Testis (tissue), 3 donors: ENCODE data around the gene IRF9. TPM values are rescaled to one million over a fixed set of nuclear protein-coding genes. Genes with fewer than 3 reads are reported as not detected.
A peak's percentile ranks its signal among the peaks of the same experiment; 100 is the strongest.

ENCODE experiments used
- DNase-seq: peaks from one replicate; pipeline ENCODE4 v3.0.0-alpha.2; 2019
- H3K27ac ChIP-seq, 2 donors: fragments of 200-600 bp; sonication (generic); one replicate each; pipeline ENCODE4 v1.5.1; 2019
- H3K27me3 ChIP-seq: fragments of 200-600 bp; sonication (generic); one replicate; pipeline ENCODE4 v1.5.1; 2019
- H3K36me3 ChIP-seq: fragments of 200-600 bp; sonication (generic); one replicate; pipeline ENCODE4 v1.5.1; 2017; ENCODE audit warnings: low read depth; ENCODE audit errors: missing control alignments
- H3K4me1 ChIP-seq: fragments of 200-600 bp; sonication (generic); one replicate; pipeline ENCODE4 v1.5.1; 2019
- H3K4me3 ChIP-seq, 2 donors: fragments of 200-600 bp; sonication (generic); one replicate each; pipeline ENCODE4 v1.5.1; 2017 to 2019
- H3K9me3 ChIP-seq: fragments of 200-600 bp; sonication (generic); one replicate; pipeline ENCODE4 v1.5.1; 2017
- CTCF ChIP-seq, 3 experiments: fragments of 450-650 bp in 2 of 3; fragments of 200-600 bp in 1 of 3; sonication (generic) in 1 of 3; IDR thresholded peaks; one replicate each; pipeline ENCODE4 v1.5.1; 2016 to 2019; ENCODE audit warnings: antibody characterized with exemption in 3 of 3, mild to moderate bottlenecking in 2 of 3, moderate library complexity in 1 of 3
- POLR2A ChIP-seq: fragments of 450-650 bp; IDR thresholded peaks from one replicate; pipeline ENCODE4 v1.6.1; 2017; ENCODE audit warnings: antibody characterized with exemption, mild to moderate bottlenecking, moderate library complexity
- WGBS, 2 donors: methylation state at CpG; one replicate each; pipeline ENCODE4 v1.1.5; 2018; 5-methylcytosine and 5-hydroxymethylcytosine counted together
- intact Hi-C: fragments of 100-400 bp; cut with DNase I; formaldehyde crosslinking; loops from one replicate; pipeline ENCODE4 v1.15.1; 2023; ENCODE audit warnings: low total_unique reads
- polyA plus RNA-seq: library from polyadenylated mRNA; stranded (reverse); fragments of 350-450 nt; fragmentation: Illumina TruSeq; extraction: RNeasy Lipid Tissue Mini Kit (QIAGEN cat#74804); gene quantifications from one replicate; pipeline ENCODE4 v1.2.3, GENCODE V29; 2014; ENCODE audit warnings: low read depth, low replicate concordance; ENCODE audit not compliant: insufficient read depth
- total RNA-seq, 2 donors: library from RNA; depleted of rRNA; stranded (reverse); fragments of >200 nt; gene quantifications; one replicate each; pipeline ENCODE4 v1.2.3, GENCODE V29; 2016

Gene IRF9
- total and polyA plus RNA-seq, 3 donors from 2014 or later: 45.7 to 74.8 (median 56.2) TPM

GRCh38 chr14:24115422-24116127 is 45.5 kb upstream of the IRF9 start:
- H3K9me3 ChIP-seq: no peaks in the 10 kb centered on the region
- H3K27ac ChIP-seq: peak overlapping the region; percentile 99 to 100
- H3K4me1 ChIP-seq: peaks cover 9% of the 10 kb centered on the region
- peak overlapping the region; percentile 68 to 76 for H3K4me3 ChIP-seq
- H3K27me3 ChIP-seq: no peaks in the 10 kb centered on the region
- WGBS, 2 donors: 3 to 4% methylated on average over 5 to 14 of the region's 14 CpGs
- no peak for DNase-seq
- no peaks in the 10 kb centered on the region for H3K36me3 ChIP-seq
- TF ChIP-seq POLR2A: no peak
- TF ChIP-seq CTCF (IDR thresholded peaks at IDR 0.05): no peak
- intact Hi-C loops: no loop called here

GRCh38 chr14:24116128-24116814 is 44.8 kb upstream of the IRF9 start:
- intact Hi-C loops: no loop called here
- no peaks in the 10 kb centered on the region for H3K9me3 ChIP-seq
- WGBS, 2 donors: 75 to 92% methylated on average over 6 of the region's 6 CpGs
- TF ChIP-seq POLR2A (no peak), CTCF (IDR thresholded peaks at IDR 0.05) (no peak)
- peak overlapping the region in 1 of 2 donors; percentile 68 for H3K4me3 ChIP-seq
- H3K36me3 ChIP-seq: no peaks in the 10 kb centered on the region
- H3K27ac ChIP-seq: no peak overlapping the region
- DNase-seq: no peak
- no peaks in the 10 kb centered on the region for H3K27me3 ChIP-seq
- H3K4me1 ChIP-seq: peaks cover 9% of the 10 kb centered on the region

- no peaks in the 10 kb centered on the region for H3K27me3 ChIP-seq
- no peak overlapping the region for H3K4me3 ChIP-seq
- no peaks in the 10 kb centered on the region for H3K9me3 ChIP-seq
- no peak overlapping the region for H3K27ac ChIP-seq
- 88 to 94% methylated on average over 6 of the region's 6 CpGs for WGBS, 2 donors
- DNase-seq: no peak
- no peaks in the 10 kb centered on the region for H3K36me3 ChIP-seq
- intact Hi-C loops: no loop called here
- TF ChIP-seq CTCF (IDR thresholded peaks at IDR 0.05) (no peak), POLR2A (no peak)
- peaks cover 9% of the 10 kb centered on the region for H3K4me1 ChIP-seq
These were observed 43.9 kb upstream of the IRF9 start for GRCh38 chr14:24117179-24117578.

- no peaks in the 10 kb centered on the region for H3K9me3 ChIP-seq
- H3K4me1 ChIP-seq: peaks cover 9% of the 10 kb centered on the region
- intact Hi-C loops: no loop called here
- 99 to 100% methylated on average over 6 of the region's 6 CpGs for WGBS, 2 donors
- H3K36me3 ChIP-seq: no peaks in the 10 kb centered on the region
- no peaks in the 10 kb centered on the region for H3K27me3 ChIP-seq
- TF ChIP-seq CTCF (IDR thresholded peaks at IDR 0.05): no peak
- no peak for TF ChIP-seq POLR2A
- no peak overlapping the region for H3K27ac ChIP-seq
- no peak for DNase-seq
- no peak overlapping the region for H3K4me3 ChIP-seq
These were observed 41.4 kb upstream of the IRF9 start for GRCh38 chr14:24119691-24120090.
